HEK293 (cell line): Measurements from ENCODE around the gene RNF151.
A peak's percentile ranks its signal among the peaks of the same experiment; 100 is the strongest.

Source experiments
- BCL11B ChIP-seq: fragments of 450-650 bp; formaldehyde crosslinking; IDR thresholded peaks from 2 replicates; pipeline ENCODE4 v1.5.1; 2016; ENCODE audit warnings: low read depth, missing biosample characterization, missing genetic modification characterization
- EGR2 ChIP-seq: fragments of 450-650 bp; formaldehyde crosslinking; IDR thresholded peaks from 2 replicates; pipeline ENCODE4 v1.5.1; 2016; ENCODE audit warnings: low read depth, missing biosample characterization, missing genetic modification characterization
- GLIS1 ChIP-seq: fragments of 450-650 bp; formaldehyde crosslinking; IDR thresholded peaks from 2 replicates; pipeline ENCODE4 v1.5.1; 2016; ENCODE audit warnings: missing biosample characterization, missing genetic modification characterization
- HOXC10 ChIP-seq: sonication (generic); formaldehyde crosslinking; IDR thresholded peaks from 2 replicates; pipeline ENCODE4 v1.8.1; 2023; ENCODE audit warnings: mild to moderate bottlenecking, missing genetic modification reagents
- RBAK ChIP-seq: fragments of 450-650 bp; formaldehyde crosslinking; IDR thresholded peaks from 2 replicates; pipeline ENCODE4 v1.5.1; 2016; ENCODE audit warnings: missing biosample characterization, missing genetic modification characterization
- YY2 ChIP-seq: fragments of 450-650 bp; formaldehyde crosslinking; IDR thresholded peaks from 2 replicates; pipeline ENCODE4 v1.5.1; 2016; ENCODE audit warnings: missing biosample characterization, missing genetic modification characterization
- ZFP37 ChIP-seq: fragments of 450-650 bp; formaldehyde crosslinking; IDR thresholded peaks from 2 replicates; pipeline ENCODE4 v1.5.1; 2016; ENCODE audit warnings: missing biosample characterization, missing genetic modification characterization
- ZNF157 ChIP-seq: fragments of 450-650 bp; formaldehyde crosslinking; IDR thresholded peaks from 2 replicates; pipeline ENCODE4 v1.5.1; 2016; ENCODE audit warnings: missing biosample characterization, missing genetic modification characterization
- ZNF266 ChIP-seq: fragments of 450-650 bp; formaldehyde crosslinking; IDR thresholded peaks from 2 replicates; pipeline ENCODE4 v1.5.1; 2016; ENCODE audit warnings: missing biosample characterization, missing genetic modification characterization, low read depth
- ZNF335 ChIP-seq: fragments of 450-650 bp; formaldehyde crosslinking; conservative IDR thresholded peaks from 2 replicates; pipeline ENCODE4 v1.5.1; 2016; ENCODE audit warnings: missing biosample characterization, missing genetic modification characterization
- ZNF391 ChIP-seq: fragments of 450-650 bp; formaldehyde crosslinking; IDR thresholded peaks from 2 replicates; pipeline ENCODE4 v1.5.1; 2016; ENCODE audit warnings: low read depth, missing biosample characterization, missing genetic modification characterization, borderline replicate concordance
- ZNF394 ChIP-seq: fragments of 450-650 bp; formaldehyde crosslinking; IDR thresholded peaks from 2 replicates; pipeline ENCODE4 v1.5.1; 2016; ENCODE audit warnings: missing biosample characterization, missing genetic modification characterization, mild to moderate bottlenecking, moderate library complexity, borderline replicate concordance
- ZNF510 ChIP-seq: fragments of 450-650 bp; formaldehyde crosslinking; IDR thresholded peaks from 2 replicates; pipeline ENCODE4 v1.5.1; 2018; ENCODE audit warnings: mild to moderate bottlenecking, missing genetic modification characterization, missing biosample characterization; ENCODE audit not compliant: insufficient replicate concordance
- ZNF549 ChIP-seq: fragments of 450-650 bp; IDR thresholded peaks from 2 replicates; pipeline ENCODE4 v1.5.1; 2018; ENCODE audit warnings: missing biosample characterization, missing genetic modification characterization, mild to moderate bottlenecking, inconsistent platforms, moderate library complexity
- ZNF571 ChIP-seq: fragments of 450-650 bp; formaldehyde crosslinking; IDR thresholded peaks from 2 replicates; pipeline ENCODE4 v1.5.0; 2017; ENCODE audit warnings: missing biosample characterization, missing genetic modification characterization
- ZNF629 ChIP-seq: fragments of 450-650 bp; formaldehyde crosslinking; IDR thresholded peaks from 2 replicates; pipeline ENCODE4 v1.5.1; 2017; ENCODE audit warnings: missing biosample characterization, missing genetic modification characterization
- ZNF792 ChIP-seq: fragments of 450-650 bp; formaldehyde crosslinking; IDR thresholded peaks from 2 replicates; pipeline ENCODE4 v1.5.1; 2016; ENCODE audit warnings: missing biosample characterization, missing genetic modification characterization
- ZNF843 ChIP-seq: fragments of 450-650 bp; formaldehyde crosslinking; IDR thresholded peaks from 2 replicates; pipeline ENCODE4 v1.5.1; 2016; ENCODE audit warnings: missing biosample characterization, missing genetic modification characterization
- ZXDB ChIP-seq: fragments of 450-650 bp; formaldehyde crosslinking; IDR thresholded peaks from 2 replicates; pipeline ENCODE4 v1.5.1; 2016; ENCODE audit warnings: missing biosample characterization, missing genetic modification characterization
- TF ChIP-seq, protein P1 (sequence below): sonication (generic); formaldehyde crosslinking; IDR thresholded peaks from 2 replicates; pipeline ENCODE4 v1.8.1; 2022; ENCODE audit warnings: mild to moderate bottlenecking, moderate library complexity, missing genetic modification reagents
- TF ChIP-seq, protein P2 (sequence below): fragments of 450-650 bp; formaldehyde crosslinking; IDR thresholded peaks from 2 replicates; pipeline ENCODE4 v1.5.1; 2016; ENCODE audit warnings: missing biosample characterization, missing genetic modification characterization
- TF ChIP-seq, protein P3 (sequence below): IDR thresholded peaks from 2 replicates; pipeline ENCODE4 v1.6.1; 2011; ENCODE audit warnings: mild to moderate bottlenecking, low read depth, low read length, borderline replicate concordance
- TF ChIP-seq, protein P4 (sequence below): fragments of 450-650 bp; formaldehyde crosslinking; IDR thresholded peaks from 2 replicates; pipeline ENCODE4 v1.5.1; 2017; ENCODE audit warnings: missing biosample characterization, missing genetic modification characterization
- TF ChIP-seq, protein P5 (sequence below): fragments of 450-650 bp; formaldehyde crosslinking; IDR thresholded peaks from 2 replicates; pipeline ENCODE4 v1.5.1; 2016; ENCODE audit warnings: missing biosample characterization, missing genetic modification characterization
- TF ChIP-seq, protein P6 (sequence below): fragments of 450-650 bp; formaldehyde crosslinking; IDR thresholded peaks from 2 replicates; pipeline ENCODE4 v1.5.1; 2016; ENCODE audit warnings: missing biosample characterization, missing genetic modification characterization
- TF ChIP-seq, protein P7 (sequence below): fragments of 450-650 bp; formaldehyde crosslinking; IDR thresholded peaks from 2 replicates; pipeline ENCODE4 v1.5.1; 2017; ENCODE audit warnings: missing biosample characterization, mild to moderate bottlenecking, missing genetic modification characterization, moderate library complexity
- TF ChIP-seq, protein P8 (sequence below): fragments of 450-650 bp; formaldehyde crosslinking; IDR thresholded peaks from 2 replicates; pipeline ENCODE4 v1.5.1; 2016; ENCODE audit warnings: missing biosample characterization, missing genetic modification characterization

Gene RNF151

DNA sequence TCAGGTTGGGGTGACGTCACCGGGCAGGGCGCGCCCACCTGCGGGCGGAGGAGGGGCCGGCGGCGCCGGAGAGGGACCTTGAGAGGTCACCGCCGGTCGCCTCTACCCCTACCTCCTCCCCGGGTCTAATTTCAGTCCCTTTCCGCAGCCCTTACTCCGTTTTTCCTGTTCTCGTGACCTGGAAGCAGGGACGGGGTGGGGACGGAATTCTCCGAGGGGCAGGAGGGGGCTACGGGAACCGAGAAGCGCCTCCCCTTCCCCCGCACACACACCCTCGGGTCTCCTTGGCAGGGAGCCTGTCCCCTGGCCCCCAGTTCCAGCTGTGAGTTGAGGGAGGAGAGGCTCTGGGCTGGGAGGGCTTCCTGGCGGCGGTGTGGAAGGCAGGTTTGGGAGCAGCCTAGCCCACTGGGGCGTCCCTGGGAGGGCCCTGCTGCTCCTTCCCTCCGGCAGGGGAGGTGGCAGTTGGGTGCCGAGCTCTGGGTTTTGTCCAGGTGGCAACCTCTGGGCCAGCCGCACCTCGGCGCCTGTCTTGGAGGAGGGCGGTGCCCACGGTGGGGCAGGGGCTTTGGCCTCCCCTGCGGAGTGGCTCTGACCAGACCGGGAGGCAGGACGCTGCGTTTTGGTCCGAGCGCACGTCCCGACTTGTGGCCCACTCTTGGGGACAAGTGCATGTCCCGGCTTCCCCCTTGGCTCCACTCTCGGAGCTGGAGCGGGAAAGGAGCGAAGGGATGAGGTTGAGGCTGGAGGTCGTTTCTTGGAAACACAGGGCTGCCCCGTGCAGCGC is 23.9 kb downstream of the RNF151 start (continued):
- TF ChIP-seq, protein P1, sequence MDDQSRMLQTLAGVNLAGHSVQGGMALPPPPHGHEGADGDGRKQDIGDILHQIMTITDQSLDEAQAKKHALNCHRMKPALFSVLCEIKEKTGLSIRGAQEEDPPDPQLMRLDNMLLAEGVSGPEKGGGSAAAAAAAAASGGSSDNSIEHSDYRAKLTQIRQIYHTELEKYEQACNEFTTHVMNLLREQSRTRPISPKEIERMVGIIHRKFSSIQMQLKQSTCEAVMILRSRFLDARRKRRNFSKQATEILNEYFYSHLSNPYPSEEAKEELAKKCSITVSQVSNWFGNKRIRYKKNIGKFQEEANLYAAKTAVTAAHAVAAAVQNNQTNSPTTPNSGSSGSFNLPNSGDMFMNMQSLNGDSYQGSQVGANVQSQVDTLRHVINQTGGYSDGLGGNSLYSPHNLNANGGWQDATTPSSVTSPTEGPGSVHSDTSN (CRISPR knock-in tag): 0 out of 2 replicates have a peak, but pooled peaks have one; percentile 43
- TF ChIP-seq, protein P2, sequence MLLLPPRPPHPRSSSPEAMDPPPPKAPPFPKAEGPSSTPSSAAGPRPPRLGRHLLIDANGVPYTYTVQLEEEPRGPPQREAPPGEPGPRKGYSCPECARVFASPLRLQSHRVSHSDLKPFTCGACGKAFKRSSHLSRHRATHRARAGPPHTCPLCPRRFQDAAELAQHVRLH (tag by site-specific recombination): peak; percentile 25; the same call in 1 of the 2 replicates
- TF ChIP-seq RBAK (no peak), ZNF549 (tag by site-specific recombination) (no peak), ZNF394 (tag by site-specific recombination) (no peak), ZNF335 (peak; percentile 70), ZNF266 (tag by site-specific recombination) (no peak), ZNF157 (tag by site-specific recombination) (no peak), ZNF629 (peak; percentile 75), ZNF510 (tag by site-specific recombination) (no peak), EGR2 (peak; percentile 77), ZXDB (tag by site-specific recombination) (peak; percentile 53; the same call in 1 of the 2 replicates), YY2 (no peak), BCL11B (tag by site-specific recombination) (no peak), GLIS1 (tag by site-specific recombination) (no peak), ZNF843 (tag by site-specific recombination) (no peak), ZFP37 (tag by site-specific recombination) (peak; percentile 22; the same call in 1 of the 2 replicates), ZNF571 (tag by site-specific recombination) (no peak), HOXC10 (CRISPR knock-in tag) (no peak), ZNF391 (tag by site-specific recombination) (peak; percentile 59; the same call in 1 of the 2 replicates), ZNF792 (tag by site-specific recombination) (no peak)
- TF ChIP-seq, protein P3, sequence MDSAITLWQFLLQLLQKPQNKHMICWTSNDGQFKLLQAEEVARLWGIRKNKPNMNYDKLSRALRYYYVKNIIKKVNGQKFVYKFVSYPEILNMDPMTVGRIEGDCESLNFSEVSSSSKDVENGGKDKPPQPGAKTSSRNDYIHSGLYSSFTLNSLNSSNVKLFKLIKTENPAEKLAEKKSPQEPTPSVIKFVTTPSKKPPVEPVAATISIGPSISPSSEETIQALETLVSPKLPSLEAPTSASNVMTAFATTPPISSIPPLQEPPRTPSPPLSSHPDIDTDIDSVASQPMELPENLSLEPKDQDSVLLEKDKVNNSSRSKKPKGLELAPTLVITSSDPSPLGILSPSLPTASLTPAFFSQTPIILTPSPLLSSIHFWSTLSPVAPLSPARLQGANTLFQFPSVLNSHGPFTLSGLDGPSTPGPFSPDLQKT: no peak
- TF ChIP-seq, protein P4, sequence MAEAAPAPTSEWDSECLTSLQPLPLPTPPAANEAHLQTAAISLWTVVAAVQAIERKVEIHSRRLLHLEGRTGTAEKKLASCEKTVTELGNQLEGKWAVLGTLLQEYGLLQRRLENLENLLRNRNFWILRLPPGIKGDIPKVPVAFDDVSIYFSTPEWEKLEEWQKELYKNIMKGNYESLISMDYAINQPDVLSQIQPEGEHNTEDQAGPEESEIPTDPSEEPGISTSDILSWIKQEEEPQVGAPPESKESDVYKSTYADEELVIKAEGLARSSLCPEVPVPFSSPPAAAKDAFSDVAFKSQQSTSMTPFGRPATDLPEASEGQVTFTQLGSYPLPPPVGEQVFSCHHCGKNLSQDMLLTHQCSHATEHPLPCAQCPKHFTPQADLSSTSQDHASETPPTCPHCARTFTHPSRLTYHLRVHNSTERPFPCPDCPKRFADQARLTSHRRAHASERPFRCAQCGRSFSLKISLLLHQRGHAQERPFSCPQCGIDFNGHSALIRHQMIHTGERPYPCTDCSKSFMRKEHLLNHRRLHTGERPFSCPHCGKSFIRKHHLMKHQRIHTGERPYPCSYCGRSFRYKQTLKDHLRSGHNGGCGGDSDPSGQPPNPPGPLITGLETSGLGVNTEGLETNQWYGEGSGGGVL (tag by site-specific recombination): peak; percentile 95
- TF ChIP-seq, protein P5, sequence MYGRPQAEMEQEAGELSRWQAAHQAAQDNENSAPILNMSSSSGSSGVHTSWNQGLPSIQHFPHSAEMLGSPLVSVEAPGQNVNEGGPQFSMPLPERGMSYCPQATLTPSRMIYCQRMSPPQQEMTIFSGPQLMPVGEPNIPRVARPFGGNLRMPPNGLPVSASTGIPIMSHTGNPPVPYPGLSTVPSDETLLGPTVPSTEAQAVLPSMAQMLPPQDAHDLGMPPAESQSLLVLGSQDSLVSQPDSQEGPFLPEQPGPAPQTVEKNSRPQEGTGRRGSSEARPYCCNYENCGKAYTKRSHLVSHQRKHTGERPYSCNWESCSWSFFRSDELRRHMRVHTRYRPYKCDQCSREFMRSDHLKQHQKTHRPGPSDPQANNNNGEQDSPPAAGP (tag by site-specific recombination): peak; percentile 87
- TF ChIP-seq, protein P6, sequence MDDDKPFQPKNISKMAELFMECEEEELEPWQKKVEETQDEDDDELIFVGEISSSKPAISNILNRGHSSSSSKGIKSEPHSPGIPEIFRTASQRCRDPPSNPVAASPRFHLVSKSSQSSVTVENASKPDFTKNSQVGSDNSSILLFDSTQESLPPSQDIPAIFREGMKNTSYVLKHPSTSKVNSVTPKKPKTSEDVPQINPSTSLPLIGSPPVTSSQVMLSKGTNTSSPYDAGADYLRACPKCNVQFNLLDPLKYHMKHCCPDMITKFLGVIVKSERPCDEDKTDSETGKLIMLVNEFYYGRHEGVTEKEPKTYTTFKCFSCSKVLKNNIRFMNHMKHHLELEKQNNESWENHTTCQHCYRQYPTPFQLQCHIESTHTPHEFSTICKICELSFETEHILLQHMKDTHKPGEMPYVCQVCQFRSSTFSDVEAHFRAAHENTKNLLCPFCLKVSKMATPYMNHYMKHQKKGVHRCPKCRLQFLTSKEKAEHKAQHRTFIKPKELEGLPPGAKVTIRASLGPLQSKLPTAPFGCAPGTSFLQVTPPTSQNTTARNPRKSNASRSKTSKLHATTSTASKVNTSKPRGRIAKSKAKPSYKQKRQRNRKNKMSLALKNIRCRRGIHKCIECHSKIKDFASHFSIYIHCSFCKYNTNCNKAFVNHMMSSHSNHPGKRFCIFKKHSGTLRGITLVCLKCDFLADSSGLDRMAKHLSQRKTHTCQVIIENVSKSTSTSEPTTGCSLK: no peak
- TF ChIP-seq, protein P7, sequence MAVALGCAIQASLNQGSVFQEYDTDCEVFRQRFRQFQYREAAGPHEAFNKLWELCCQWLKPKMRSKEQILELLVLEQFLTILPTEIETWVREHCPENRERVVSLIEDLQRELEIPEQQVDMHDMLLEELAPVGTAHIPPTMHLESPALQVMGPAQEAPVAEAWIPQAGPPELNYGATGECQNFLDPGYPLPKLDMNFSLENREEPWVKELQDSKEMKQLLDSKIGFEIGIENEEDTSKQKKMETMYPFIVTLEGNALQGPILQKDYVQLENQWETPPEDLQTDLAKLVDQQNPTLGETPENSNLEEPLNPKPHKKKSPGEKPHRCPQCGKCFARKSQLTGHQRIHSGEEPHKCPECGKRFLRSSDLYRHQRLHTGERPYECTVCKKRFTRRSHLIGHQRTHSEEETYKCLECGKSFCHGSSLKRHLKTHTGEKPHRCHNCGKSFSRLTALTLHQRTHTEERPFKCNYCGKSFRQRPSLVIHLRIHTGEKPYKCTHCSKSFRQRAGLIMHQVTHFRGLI (tag by site-specific recombination): no peak
- TF ChIP-seq, protein P8, sequence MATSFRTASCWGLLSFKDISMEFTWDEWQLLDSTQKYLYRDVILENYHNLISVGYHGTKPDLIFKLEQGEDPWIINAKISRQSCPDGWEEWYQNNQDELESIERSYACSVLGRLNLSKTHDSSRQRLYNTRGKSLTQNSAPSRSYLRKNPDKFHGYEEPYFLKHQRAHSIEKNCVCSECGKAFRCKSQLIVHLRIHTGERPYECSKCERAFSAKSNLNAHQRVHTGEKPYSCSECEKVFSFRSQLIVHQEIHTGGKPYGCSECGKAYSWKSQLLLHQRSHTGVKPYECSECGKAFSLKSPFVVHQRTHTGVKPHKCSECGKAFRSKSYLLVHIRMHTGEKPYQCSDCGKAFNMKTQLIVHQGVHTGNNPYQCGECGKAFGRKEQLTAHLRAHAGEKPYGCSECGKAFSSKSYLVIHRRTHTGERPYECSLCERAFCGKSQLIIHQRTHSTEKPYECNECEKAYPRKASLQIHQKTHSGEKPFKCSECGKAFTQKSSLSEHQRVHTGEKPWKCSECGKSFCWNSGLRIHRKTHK (tag by site-specific recombination): no peak
